ENCODE measurements around the gene SBK2. TPM values are rescaled to one million over a fixed set of nuclear protein-coding genes. Genes with fewer than 3 reads are reported as not detected.

Gene SBK2
- total RNA-seq, 1 donor from 2014 or later: 4.2 TPM

- H3K9me3 ChIP-seq (ENCODE audit: insufficient read depth, low read depth, low read length): no peaks in the 10 kb centered on the region
- Mint-ChIP-seq H3K4me3 (ENCODE audit: unreplicated experiment) (no peak overlapping the region), H3K27me3 (ENCODE audit: low read depth, unreplicated experiment) (no peaks in the 10 kb centered on the region), H3K9me3 (ENCODE audit: unreplicated experiment) (no peaks in the 10 kb centered on the region), H3K4me1 (ENCODE audit: low read depth, unreplicated experiment) (peaks cover 19% of the 10 kb centered on the region), H3K36me3 (ENCODE audit: low read depth, unreplicated experiment) (peaks cover 5% of the 10 kb centered on the region), H3K27ac (ENCODE audit: unreplicated experiment) (no peak overlapping the region)
- no peak overlapping the region for H2AFZ ChIP-seq (ENCODE audit: low read depth, low read length)
- no peak overlapping the region for H3K4me2 ChIP-seq (ENCODE audit: low read length)
- H3K4me1 ChIP-seq (ENCODE audit: insufficient read depth, low read length): peaks cover 45% of the 10 kb centered on the region
- TF ChIP-seq, protein P1, sequence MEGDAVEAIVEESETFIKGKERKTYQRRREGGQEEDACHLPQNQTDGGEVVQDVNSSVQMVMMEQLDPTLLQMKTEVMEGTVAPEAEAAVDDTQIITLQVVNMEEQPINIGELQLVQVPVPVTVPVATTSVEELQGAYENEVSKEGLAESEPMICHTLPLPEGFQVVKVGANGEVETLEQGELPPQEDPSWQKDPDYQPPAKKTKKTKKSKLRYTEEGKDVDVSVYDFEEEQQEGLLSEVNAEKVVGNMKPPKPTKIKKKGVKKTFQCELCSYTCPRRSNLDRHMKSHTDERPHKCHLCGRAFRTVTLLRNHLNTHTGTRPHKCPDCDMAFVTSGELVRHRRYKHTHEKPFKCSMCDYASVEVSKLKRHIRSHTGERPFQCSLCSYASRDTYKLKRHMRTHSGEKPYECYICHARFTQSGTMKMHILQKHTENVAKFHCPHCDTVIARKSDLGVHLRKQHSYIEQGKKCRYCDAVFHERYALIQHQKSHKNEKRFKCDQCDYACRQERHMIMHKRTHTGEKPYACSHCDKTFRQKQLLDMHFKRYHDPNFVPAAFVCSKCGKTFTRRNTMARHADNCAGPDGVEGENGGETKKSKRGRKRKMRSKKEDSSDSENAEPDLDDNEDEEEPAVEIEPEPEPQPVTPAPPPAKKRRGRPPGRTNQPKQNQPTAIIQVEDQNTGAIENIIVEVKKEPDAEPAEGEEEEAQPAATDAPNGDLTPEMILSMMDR (IDR thresholded peaks at IDR 0.05; ENCODE audit: insufficient read depth, low read depth, low read length): no peak
- TF ChIP-seq EZH2 (IDR thresholded peaks at IDR 0.05; ENCODE audit: insufficient read depth, low read length): no peak
- no peak overlapping the region for H3K9ac ChIP-seq (ENCODE audit: low read length)
- H4K20me1 ChIP-seq (ENCODE audit: insufficient read depth, low read length): no peaks in the 10 kb centered on the region
- DNase-seq (ENCODE audit: low read depth) (no peak), FAIRE-seq (no peak)
- no peaks in the 10 kb centered on the region for H3K79me2 ChIP-seq (ENCODE audit: insufficient read depth, low read length)
- no peak overlapping the region for H3K27ac ChIP-seq (ENCODE audit: low read depth, low read length)
- no peak overlapping the region for H3K4me3 ChIP-seq (ENCODE audit: insufficient read depth, low read depth, low read length)
- no peaks in the 10 kb centered on the region for H3K36me3 ChIP-seq (ENCODE audit: insufficient read depth, low read length)
- H3K27me3 ChIP-seq (ENCODE audit: insufficient read depth, low read length): no peaks in the 10 kb centered on the region
Observed at GRCh38 chr19:55491546-55492360, 45.2 kb downstream of the SBK2 start.

DNA sequence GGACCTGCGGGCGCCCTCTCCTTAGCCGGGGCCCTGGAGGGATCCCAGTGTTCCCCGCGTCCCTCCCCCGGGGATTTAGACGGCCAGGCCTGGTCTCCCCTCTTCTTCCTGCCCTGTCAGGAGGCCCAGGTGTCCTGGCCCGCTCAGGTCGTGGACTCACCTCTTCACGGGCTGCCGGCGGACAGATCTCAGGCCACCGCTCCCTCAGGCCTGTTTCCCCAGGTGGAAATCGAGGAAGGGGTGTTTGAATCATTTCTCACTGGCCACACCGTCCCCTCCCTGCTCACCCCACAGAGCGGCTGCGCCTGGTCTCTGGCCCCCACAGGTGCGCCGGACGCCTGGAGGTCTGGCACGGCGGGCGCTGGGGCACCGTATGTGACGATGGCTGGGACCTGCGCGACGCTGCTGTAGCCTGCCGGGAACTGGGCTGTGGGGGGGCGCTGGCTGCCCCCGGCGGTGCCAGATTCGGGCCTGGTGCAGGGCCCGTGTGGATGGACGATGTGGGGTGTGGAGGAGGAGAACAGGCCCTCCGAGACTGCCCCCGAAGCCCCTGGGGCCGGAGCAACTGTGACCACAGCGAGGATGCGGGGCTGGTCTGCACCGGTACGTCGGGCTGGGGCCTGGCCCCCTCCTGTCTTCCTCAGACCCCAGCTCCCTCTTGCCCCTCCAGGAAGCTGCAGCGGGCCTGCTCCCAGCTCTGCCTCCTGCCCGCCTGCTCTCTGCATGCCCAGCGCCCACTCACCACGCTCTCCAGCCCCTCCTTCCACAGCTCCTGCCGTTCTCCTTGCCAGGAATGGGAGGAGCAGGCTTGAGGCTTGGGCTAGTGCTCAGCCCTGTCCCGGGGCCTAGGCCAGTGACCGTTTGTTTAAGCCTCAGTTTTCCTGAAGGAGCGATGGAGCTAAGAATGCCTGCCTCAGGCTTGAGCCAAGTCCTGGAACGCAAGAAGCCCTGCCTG, 46.2 kb downstream of the SBK2 start:
- Histone ChIP-seq H4K20me1 (ENCODE audit: insufficient read depth, low read length) (no peaks in the 10 kb centered on the region), H3K4me3 (ENCODE audit: insufficient read depth, low read depth, low read length) (no peak overlapping the region), H3K36me3 (ENCODE audit: insufficient read depth, low read length) (no peaks in the 10 kb centered on the region), H3K27ac (ENCODE audit: low read depth, low read length) (no peak overlapping the region), H3K27me3 (ENCODE audit: insufficient read depth, low read length) (no peaks in the 10 kb centered on the region), H3K4me2 (ENCODE audit: low read length) (no peak overlapping the region), H3K9me3 (ENCODE audit: insufficient read depth, low read depth, low read length) (no peaks in the 10 kb centered on the region), H3K9ac (ENCODE audit: low read length) (no peak overlapping the region), H3K79me2 (ENCODE audit: insufficient read depth, low read length) (peaks cover 5% of the 10 kb centered on the region), H3K4me1 (ENCODE audit: insufficient read depth, low read length) (peaks cover 55% of the 10 kb centered on the region), H2AFZ (ENCODE audit: low read depth, low read length) (no peak overlapping the region)
- no peak for DNase-seq (ENCODE audit: low read depth)
- H3K27ac Mint-ChIP-seq (ENCODE audit: unreplicated experiment): no peak overlapping the region
- H3K4me1 Mint-ChIP-seq (ENCODE audit: low read depth, unreplicated experiment): peaks cover 24% of the 10 kb centered on the region
- H3K27me3 Mint-ChIP-seq (ENCODE audit: low read depth, unreplicated experiment): no peaks in the 10 kb centered on the region
- H3K9me3 Mint-ChIP-seq (ENCODE audit: unreplicated experiment): no peaks in the 10 kb centered on the region
- FAIRE-seq: no peak
- no peak for TF ChIP-seq EZH2 (IDR thresholded peaks at IDR 0.05; ENCODE audit: insufficient read depth, low read length)
- TF ChIP-seq, protein P1 (IDR thresholded peaks at IDR 0.05; ENCODE audit: insufficient read depth, low read depth, low read length): no peak
- no peak overlapping the region for H3K4me3 Mint-ChIP-seq (ENCODE audit: unreplicated experiment)
- peaks cover 5% of the 10 kb centered on the region for H3K36me3 Mint-ChIP-seq (ENCODE audit: low read depth, unreplicated experiment)
